Measurements from ENCODE around the gene SUPT4H1.

The SUPT4H1 gene

DNA sequence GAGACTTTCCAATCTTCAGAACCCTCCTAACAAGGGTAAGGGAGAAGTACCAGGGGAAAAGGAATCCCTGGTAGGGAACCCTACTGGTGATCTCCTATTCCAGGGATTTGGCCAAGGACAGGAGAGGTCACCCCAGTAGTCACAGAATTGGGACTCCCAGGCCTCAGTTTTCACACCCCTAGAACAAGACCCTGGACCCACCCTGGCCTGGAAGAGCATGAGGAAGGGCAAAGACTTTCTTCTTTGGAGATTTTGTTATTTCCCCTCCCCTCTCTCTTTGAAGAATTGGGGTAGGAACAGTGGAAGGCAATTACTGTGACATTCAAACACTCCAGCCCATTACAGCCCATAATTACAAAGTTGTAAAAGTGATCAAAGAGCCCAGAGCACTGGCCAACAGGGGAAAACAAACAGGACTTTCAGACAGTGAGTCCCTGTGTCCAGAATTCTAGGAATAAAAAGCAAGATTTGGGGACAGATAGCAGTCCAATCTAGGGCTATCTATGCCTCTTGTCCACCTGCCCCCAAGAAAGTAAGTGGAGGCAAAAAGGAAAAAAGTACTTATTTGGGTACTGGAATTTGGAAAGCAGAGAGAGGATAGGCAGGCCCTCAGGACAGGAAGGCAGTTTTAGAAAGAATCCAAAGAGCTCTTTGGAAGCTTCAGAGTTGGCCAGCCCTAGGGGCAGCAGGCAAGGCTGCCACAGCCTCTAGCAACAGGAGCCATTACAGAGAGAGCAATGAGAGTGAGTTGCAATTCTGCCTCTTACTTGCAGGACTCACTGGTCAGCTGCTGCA, 13.4 kb upstream of the SUPT4H1 start:
- H3K27me3 ChIP-seq (ENCODE audit: control insufficient read depth in 5 of 5, insufficient read depth in 4 of 5, low read length in 5 of 5), result peaks cover 8 to 11% (median 10%) of the 10 kb centered on the region in 5 donors
- H3K9me3 ChIP-seq (ENCODE audit: control insufficient read depth in 5 of 5, low read length in 5 of 5), result no peaks in the 10 kb centered on the region
- no peak overlapping the region for H3K9ac ChIP-seq (ENCODE audit: low read length in 5 of 5)
- no peaks in the 10 kb centered on the region for H3K36me3 ChIP-seq (ENCODE audit: control insufficient read depth in 5 of 5, insufficient read depth in 5 of 5, low read length in 5 of 5)
- no peak overlapping the region for H3K27ac ChIP-seq (ENCODE audit: low read depth, low read length)
- H3K4me1 ChIP-seq (ENCODE audit: control insufficient read depth in 5 of 5, insufficient read depth in 5 of 5, low read length in 5 of 5), result no peaks in the 10 kb centered on the region
- H3K4me3 ChIP-seq (ENCODE audit: low read depth in 1 of 5, low read length in 5 of 5), result no peak overlapping the region

GRCh38 chr17:58364270-58364942, 12.4 kb upstream of the SUPT4H1 start:
- H3K4me3 ChIP-seq (ENCODE audit: low read depth in 1 of 5, low read length in 5 of 5), result no peak overlapping the region
- H3K27ac ChIP-seq (ENCODE audit: low read depth, low read length), result no peak overlapping the region
- no peaks in the 10 kb centered on the region for H3K4me1 ChIP-seq (ENCODE audit: control insufficient read depth in 5 of 5, insufficient read depth in 5 of 5, low read length in 5 of 5)

DNA sequence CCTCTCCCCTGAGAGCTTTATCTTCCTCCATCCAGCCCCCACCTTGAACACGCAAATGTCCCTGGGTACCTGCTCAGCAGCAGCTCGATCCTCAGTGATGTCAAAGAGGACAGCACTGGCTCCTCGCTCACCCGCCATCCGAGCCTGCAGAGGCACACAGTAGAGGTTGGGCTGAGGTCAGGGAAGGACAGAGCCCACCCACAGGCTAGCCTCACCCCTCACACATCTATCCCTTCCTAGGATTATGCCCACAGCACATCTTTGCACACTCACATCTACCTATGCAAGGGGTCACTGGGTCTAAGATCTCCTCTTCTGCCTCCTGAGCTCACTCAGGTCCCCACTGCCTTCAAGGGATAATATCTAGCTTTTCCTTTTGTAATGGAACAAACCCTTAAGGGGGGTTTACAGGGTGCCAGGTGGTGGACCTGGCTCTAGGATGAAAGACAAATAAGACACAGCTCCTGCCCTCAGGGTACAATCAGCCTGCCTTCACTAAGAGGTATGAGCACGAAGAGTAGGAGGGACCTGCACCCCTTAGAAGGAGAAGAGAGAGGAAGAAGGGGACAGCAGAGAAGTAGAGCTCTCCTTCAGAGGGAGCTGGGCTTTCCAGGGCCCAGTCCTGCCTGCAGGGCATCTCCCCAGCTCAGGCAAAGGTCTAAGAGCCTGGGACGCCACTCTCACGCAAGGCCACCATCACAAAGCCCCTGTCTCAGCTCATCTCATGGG, 11.6 kb upstream of the SUPT4H1 start:
- no peak overlapping the region for H3K4me3 ChIP-seq (ENCODE audit: low read depth in 1 of 5, low read length in 5 of 5)
- no peak overlapping the region for H3K9ac ChIP-seq (ENCODE audit: low read length in 5 of 5)
- H3K36me3 ChIP-seq (ENCODE audit: control insufficient read depth in 5 of 5, insufficient read depth in 5 of 5, low read length in 5 of 5), result no peaks in the 10 kb centered on the region
- H3K9me3 ChIP-seq (ENCODE audit: control insufficient read depth in 5 of 5, low read length in 5 of 5), result no peaks in the 10 kb centered on the region
- no peak overlapping the region for H3K27ac ChIP-seq (ENCODE audit: low read depth, low read length)
- no peaks in the 10 kb centered on the region for H3K4me1 ChIP-seq (ENCODE audit: control insufficient read depth in 5 of 5, insufficient read depth in 5 of 5, low read length in 5 of 5)
- peaks cover 8 to 11% (median 10%) of the 10 kb centered on the region in 5 donors for H3K27me3 ChIP-seq (ENCODE audit: control insufficient read depth in 5 of 5, insufficient read depth in 4 of 5, low read length in 5 of 5)

More at GRCh38 chr17:58364270-58364942, 12.4 kb upstream of the SUPT4H1 start:
- Histone ChIP-seq H3K27me3 (ENCODE audit: control insufficient read depth in 5 of 5, insufficient read depth in 4 of 5, low read length in 5 of 5) (peaks cover 8 to 11% (median 10%) of the 10 kb centered on the region in 5 donors), H3K9me3 (ENCODE audit: control insufficient read depth in 5 of 5, low read length in 5 of 5) (no peaks in the 10 kb centered on the region), H3K9ac (ENCODE audit: low read length in 5 of 5) (no peak overlapping the region), H3K36me3 (ENCODE audit: control insufficient read depth in 5 of 5, insufficient read depth in 5 of 5, low read length in 5 of 5) (no peaks in the 10 kb centered on the region)

- Histone ChIP-seq H3K9ac (ENCODE audit: low read length in 5 of 5) (no peak overlapping the region), H3K4me1 (ENCODE audit: control insufficient read depth in 5 of 5, insufficient read depth in 5 of 5, low read length in 5 of 5) (no peaks in the 10 kb centered on the region), H3K4me3 (ENCODE audit: low read depth in 1 of 5, low read length in 5 of 5) (no peak overlapping the region), H3K9me3 (ENCODE audit: control insufficient read depth in 5 of 5, low read length in 5 of 5) (no peaks in the 10 kb centered on the region), H3K36me3 (ENCODE audit: control insufficient read depth in 5 of 5, insufficient read depth in 5 of 5, low read length in 5 of 5) (no peaks in the 10 kb centered on the region), H3K27ac (ENCODE audit: low read depth, low read length) (no peak overlapping the region), H3K27me3 (ENCODE audit: control insufficient read depth in 5 of 5, insufficient read depth in 4 of 5, low read length in 5 of 5) (peaks cover 8 to 13% (median 10%) of the 10 kb centered on the region in 5 donors)
Observed at GRCh38 chr17:58362368-58363014, 10.5 kb upstream of the SUPT4H1 start.

DNA sequence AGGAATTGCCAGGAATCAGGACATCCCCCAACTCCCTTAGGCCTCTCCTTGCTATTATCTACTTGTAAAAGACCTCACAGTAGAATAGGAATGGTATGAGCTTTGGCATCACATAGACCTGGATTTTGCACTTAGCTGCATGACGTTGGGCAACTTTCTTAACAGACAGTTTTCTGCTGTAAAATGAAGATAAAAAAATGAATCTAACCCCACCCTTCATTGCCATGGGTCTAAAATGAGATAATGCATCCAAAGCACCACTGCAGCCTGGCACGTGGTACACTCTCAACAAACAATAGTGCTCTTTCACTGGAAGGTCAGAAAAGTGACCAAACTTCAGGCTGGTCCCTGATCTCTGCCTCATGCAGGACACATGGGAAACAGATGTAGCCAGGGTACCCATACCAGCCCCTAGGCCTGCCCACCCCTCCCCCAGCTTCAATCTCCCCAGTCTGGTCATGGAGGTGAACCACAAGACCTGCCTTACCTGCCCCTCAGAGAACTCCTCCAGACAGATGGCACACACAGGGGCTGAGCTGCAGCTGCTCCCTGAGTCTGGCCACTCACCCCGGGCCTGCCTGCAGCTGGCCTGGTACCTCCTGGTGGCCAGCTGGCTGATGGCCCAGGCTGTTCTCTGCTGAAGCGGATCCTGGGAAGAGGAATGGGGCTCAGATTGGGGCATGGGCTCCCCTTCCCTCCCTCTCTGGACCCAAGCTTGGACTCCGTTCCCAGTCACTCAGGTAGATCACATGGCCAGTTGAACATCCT, 8.5 kb upstream of the SUPT4H1 start:
- H3K4me3 ChIP-seq (ENCODE audit: low read depth in 1 of 5, low read length in 5 of 5), result no peak overlapping the region
- H3K36me3 ChIP-seq (ENCODE audit: control insufficient read depth in 5 of 5, insufficient read depth in 5 of 5, low read length in 5 of 5), result no peaks in the 10 kb centered on the region
- H3K9me3 ChIP-seq (ENCODE audit: control insufficient read depth in 5 of 5, low read length in 5 of 5), result no peaks in the 10 kb centered on the region
- no peaks in the 10 kb centered on the region for H3K4me1 ChIP-seq (ENCODE audit: control insufficient read depth in 5 of 5, insufficient read depth in 5 of 5, low read length in 5 of 5)
- no peak overlapping the region for H3K27ac ChIP-seq (ENCODE audit: low read depth, low read length)
- H3K27me3 ChIP-seq (ENCODE audit: control insufficient read depth in 5 of 5, insufficient read depth in 4 of 5, low read length in 5 of 5), result peaks cover 8 to 13% (median 12%) of the 10 kb centered on the region in 5 donors
- no peak overlapping the region for H3K9ac ChIP-seq (ENCODE audit: low read length in 5 of 5)

DNA sequence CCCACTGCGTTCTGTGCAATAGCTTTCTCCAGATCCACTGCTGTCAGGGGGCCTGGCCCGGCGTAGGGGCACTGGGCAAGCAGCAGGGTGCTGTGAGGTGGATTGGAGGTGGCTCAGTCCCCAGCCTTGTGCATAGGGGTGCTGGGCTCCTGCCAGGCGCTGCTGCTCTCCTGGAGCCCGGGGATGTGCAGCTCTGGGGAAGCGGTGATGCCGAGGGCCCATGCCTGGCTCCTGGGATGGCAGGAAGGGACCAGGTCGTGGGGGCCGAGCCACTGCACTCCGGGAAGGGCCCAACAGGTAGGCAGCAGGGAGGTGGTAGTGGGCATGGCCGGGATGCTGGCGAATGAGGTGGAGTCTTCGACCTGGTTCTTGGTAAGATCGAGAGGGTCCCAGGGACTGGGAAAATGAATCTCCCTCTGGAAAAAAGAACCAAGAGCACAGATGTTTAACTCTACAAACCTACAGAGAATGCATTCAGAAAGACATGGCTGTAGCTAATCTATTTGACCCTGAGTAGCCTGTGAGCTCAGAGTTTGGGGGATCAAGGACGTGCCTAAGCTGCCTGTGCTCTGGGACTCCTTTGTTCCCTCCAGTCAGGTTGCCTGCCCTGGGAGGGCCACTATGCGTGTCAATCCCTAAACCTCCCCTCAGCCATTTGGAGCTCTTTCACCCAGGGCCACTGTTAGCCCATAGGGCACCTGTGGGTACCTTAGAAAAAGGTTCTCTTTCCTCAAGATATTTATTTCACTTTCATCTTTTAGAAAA, 6.6 kb upstream of the SUPT4H1 start:
- H3K27me3 ChIP-seq (ENCODE audit: control insufficient read depth in 5 of 5, insufficient read depth in 4 of 5, low read length in 5 of 5), result peaks cover 5 to 11% (median 10%) of the 10 kb centered on the region in 5 donors

GRCh38 chr17:58357312-58358297, 5.6 kb upstream of the SUPT4H1 start:
- no peaks in the 10 kb centered on the region for H3K9me3 ChIP-seq (ENCODE audit: control insufficient read depth in 5 of 5, low read length in 5 of 5)

More for the DNA sequence above, 6.6 kb upstream of the SUPT4H1 start:
- Histone ChIP-seq H3K36me3 (ENCODE audit: control insufficient read depth in 5 of 5, insufficient read depth in 5 of 5, low read length in 5 of 5) (no peaks in the 10 kb centered on the region), H3K27ac (ENCODE audit: low read depth, low read length) (no peak overlapping the region), H3K4me3 (ENCODE audit: low read depth in 1 of 5, low read length in 5 of 5) (no peak overlapping the region), H3K9me3 (ENCODE audit: control insufficient read depth in 5 of 5, low read length in 5 of 5) (no peaks in the 10 kb centered on the region), H3K4me1 (ENCODE audit: control insufficient read depth in 5 of 5, insufficient read depth in 5 of 5, low read length in 5 of 5) (no peaks in the 10 kb centered on the region), H3K9ac (ENCODE audit: low read length in 5 of 5) (no peak overlapping the region)

DNA sequence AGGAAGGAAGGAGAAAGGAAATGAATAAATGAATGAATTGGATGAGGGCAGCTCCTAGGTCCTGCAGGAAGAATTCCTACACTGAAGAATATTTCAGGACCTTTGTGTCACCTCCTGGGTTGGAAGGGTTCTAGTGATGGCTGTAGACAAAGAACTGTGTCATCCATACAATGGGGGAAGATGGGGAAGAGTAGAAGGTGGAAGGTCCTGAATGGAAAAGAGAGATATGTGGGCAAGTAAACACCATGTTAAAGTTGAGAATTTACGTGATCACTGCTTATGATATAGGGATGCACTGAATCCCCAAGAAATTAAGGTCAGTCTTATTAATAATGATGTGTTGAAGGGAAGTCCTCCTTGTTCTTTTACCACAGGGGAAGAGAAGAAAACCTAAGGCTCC, 4.2 kb upstream of the SUPT4H1 start:
- H3K9me3 ChIP-seq (ENCODE audit: control insufficient read depth in 5 of 5, low read length in 5 of 5), result no peaks in the 10 kb centered on the region
- H3K4me1 ChIP-seq (ENCODE audit: control insufficient read depth in 5 of 5, insufficient read depth in 5 of 5, low read length in 5 of 5), result peaks cover under 1 to 18% (median 15%) of the 10 kb centered on the region in 5 donors
- peaks cover 0 to 6% (median 2%) of the 10 kb centered on the region in 5 donors for H3K27me3 ChIP-seq (ENCODE audit: control insufficient read depth in 5 of 5, insufficient read depth in 4 of 5, low read length in 5 of 5)
- H3K9ac ChIP-seq (ENCODE audit: low read length in 5 of 5), result no peak overlapping the region
- H3K36me3 ChIP-seq (ENCODE audit: control insufficient read depth in 5 of 5, insufficient read depth in 5 of 5, low read length in 5 of 5), result no peaks in the 10 kb centered on the region
- no peak overlapping the region for H3K4me3 ChIP-seq (ENCODE audit: low read depth in 1 of 5, low read length in 5 of 5)
- H3K27ac ChIP-seq (ENCODE audit: low read depth, low read length), result no peak overlapping the region

More at GRCh38 chr17:58357312-58358297, 5.6 kb upstream of the SUPT4H1 start:
- no peaks in the 10 kb centered on the region for H3K36me3 ChIP-seq (ENCODE audit: control insufficient read depth in 5 of 5, insufficient read depth in 5 of 5, low read length in 5 of 5)
- no peak overlapping the region for H3K27ac ChIP-seq (ENCODE audit: low read depth, low read length)
- peaks cover 0 to 6% (median 2%) of the 10 kb centered on the region in 5 donors for H3K27me3 ChIP-seq (ENCODE audit: control insufficient read depth in 5 of 5, insufficient read depth in 4 of 5, low read length in 5 of 5)
- H3K9ac ChIP-seq (ENCODE audit: low read length in 5 of 5), result no peak overlapping the region
- H3K4me1 ChIP-seq (ENCODE audit: control insufficient read depth in 5 of 5, insufficient read depth in 5 of 5, low read length in 5 of 5), result peaks cover 0 to 9% (median 8%) of the 10 kb centered on the region in 5 donors
- H3K4me3 ChIP-seq (ENCODE audit: low read depth in 1 of 5, low read length in 5 of 5), result no peak overlapping the region

All from subcutaneous abdominal adipose tissue (tissue), 5 donors.